HG02981 (cell line): Measurements from ENCODE around the gene LIN28B.
"Not testable (repeated sequence)": the region's sequence is repeated elsewhere in the genome, so short reads cannot be mapped to it uniquely, and the experiment has no call there.

Source experiments
- ATAC-seq: cut with Tn5 transposase; IDR thresholded peaks from one replicate; pipeline ENCODE4 v1.9.1; 2021; ENCODE audit warnings: mild to moderate bottlenecking, moderate library complexity; ENCODE audit not compliant: unreplicated experiment

LIN28B gene

DNA sequence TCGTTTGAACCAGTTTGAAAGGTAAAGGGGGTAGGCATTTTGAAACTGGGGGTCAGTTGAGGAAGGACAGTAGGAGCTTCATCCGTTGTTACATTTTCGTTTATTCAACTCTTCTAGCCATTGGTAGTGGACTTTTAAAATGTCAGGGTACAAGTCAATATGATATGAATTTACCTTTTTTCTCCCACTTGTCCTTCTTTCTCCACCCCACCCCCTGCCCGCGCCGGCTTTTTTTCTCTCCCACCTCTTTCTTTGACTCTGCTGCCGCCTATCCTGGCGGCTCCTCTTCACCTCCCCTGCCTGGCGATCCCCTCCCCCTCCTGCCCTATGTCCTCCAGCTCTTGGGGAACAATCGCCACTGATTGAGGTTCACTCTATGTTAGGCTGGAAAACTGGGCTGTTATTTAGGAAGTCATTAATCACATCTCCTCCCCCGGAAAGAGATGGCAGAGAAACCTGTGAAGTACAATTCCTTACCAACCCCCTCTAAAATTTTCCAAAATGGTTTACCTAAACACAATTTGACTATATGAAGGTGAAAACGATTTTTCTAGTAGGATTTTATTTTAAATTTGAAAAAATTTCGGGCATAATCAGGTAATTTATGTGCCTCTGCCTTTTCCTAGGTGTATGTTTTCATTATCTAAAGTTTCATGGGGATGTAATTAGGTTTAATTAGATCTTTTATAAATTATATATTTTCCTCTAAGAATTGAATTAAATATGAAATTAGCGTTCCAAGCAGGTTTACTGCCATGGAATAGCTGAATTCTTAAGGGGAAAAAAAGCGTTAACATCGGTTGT is 778 bp upstream of the LIN28B start:
- no peak for ATAC-seq

DNA sequence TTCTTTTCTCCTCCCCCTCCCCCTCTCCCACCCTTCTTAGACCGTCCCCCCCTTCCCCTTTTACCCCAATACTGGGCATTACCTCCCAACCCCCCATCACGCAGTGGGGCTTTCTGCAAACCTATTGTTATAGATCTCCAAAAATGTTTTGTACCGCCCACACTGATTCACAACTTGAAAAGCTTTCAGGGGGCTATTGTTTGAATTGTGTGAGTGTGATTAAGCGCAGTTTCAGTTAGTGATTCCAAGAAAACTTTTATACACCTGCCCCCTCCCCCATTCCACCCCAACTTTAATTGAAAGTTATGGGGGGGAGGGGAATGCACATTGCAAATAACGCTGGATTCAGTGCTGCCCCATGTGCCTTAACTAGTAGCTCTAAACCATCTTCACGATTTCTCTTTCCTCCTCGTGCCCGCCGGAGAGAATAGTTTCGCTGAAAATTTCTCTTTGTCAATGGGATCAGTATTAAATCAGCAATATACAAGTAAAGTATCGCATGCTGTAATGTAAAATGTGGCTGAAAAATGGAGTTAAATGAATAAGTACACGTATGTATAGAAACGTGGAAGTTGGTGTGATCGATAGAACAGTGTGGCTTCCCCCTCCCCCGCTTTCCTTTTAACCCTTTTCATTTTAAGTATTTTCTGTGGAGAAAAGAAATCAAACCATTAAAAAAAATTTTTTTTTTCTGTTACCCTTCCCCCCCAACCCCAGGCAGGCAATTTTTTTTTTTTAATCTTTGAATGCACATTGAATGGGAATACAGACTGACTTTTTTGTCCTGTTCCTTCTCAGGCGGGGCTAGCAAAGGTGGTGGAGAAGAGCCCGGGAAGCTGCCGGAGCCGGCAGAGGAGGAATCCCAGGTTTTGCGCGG is 632 bp downstream of the LIN28B start:
- no peak for ATAC-seq

GRCh38 chr6:104958178-104959025 is 1.5 kb downstream of the LIN28B start:
- ATAC-seq = no peak

- no peak for ATAC-seq
Measured at GRCh38 chr6:104959026-104959858, 2.3 kb downstream of the LIN28B start.

DNA sequence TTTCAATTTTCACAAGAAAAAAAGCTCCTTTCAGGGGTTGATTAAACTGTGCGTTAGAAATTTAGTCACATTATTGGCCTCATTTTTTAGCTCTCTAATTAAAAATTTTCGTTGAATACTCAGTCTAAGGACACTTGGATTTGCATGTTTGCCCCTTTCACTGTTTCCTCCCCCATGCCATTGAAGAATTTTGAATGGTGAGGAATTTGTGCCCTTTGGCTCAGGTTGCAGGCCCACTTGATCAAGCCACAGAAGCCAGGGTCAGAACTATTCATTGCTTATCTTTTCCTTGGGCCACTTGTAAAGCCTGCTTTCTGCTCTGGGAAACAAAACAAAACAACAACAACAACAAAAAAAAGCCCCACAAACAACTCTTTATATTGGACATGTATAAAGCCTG is 12.2 kb downstream of the LIN28B start:
- ATAC-seq = no peak

DNA sequence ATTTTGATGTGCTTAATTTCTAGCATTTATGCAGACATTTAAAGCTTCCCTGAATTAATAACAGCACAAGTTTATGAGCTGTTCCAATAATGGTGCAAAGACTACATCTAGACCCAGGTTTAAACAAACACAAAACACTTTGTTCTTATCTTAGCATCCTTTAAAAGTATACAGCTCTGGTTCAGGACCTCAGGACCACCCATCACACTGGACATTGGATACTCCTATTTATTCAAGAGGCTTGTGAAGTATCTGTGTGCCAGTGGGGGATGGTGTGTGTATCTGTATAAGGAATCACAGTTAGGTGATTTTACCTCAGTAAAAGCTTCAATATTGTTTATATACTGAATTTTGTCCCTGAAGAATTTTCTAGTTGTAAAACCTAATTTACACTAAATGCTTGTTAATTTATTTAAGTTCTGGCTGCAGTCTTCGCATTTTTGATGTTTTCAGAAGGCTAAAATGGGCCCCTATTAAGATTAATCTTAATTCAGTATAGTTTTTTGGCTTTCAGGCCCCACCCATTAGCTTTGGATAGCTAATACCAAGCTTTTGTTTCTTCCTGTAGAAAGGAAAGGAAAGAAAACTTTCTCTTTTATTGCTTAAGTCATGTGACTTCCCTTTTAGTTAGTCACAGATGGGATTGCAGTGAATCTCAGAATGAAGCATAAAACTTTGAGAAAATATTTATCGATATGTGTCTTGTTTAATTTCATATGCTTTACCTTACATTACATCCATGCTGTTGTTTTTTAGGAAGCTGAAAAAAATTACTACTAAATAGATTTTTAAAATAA is 13.1 kb downstream of the LIN28B start:
- no peak for ATAC-seq

DNA sequence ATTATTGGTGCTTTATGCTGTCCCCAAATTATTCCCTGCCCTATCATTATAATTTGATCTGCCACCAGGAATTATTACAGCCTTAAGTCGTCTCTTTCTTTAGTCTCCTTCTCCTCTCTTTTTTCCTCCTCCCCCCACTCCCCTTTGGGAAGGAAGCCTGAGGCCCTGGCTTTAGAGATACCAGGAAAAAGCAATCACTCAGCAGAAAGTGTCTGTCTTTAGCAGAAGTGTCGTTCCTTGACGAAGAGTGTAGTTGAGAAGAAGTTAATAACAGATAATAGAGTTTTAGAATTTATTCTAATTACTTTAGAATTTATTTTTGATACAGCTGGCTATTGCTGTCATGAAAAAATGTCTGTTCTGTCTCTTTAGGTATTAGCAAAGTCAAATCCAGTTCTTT is 16.5 kb downstream of the LIN28B start:
- ATAC-seq = no peak

DNA sequence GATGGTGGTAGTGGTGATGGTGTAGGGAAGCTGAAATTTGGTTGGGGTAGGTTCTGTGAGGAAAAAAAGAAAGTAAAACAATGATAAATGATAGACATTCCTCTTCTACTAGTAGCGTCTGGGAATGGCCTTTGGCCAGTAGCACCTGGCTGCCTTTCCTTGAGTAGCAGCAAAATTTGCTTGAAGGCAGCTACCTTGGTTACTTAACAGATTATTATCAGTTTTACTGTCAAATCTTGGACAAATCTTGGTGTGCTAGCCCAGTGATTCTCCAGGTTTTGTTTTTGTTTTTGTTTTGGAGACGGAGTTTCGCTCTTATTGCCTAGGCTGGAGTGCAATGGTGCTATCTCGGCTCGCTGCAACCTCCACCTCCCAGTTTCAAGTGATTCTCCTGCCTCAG is 26.4 kb downstream of the LIN28B start:
- no peak for ATAC-seq

DNA sequence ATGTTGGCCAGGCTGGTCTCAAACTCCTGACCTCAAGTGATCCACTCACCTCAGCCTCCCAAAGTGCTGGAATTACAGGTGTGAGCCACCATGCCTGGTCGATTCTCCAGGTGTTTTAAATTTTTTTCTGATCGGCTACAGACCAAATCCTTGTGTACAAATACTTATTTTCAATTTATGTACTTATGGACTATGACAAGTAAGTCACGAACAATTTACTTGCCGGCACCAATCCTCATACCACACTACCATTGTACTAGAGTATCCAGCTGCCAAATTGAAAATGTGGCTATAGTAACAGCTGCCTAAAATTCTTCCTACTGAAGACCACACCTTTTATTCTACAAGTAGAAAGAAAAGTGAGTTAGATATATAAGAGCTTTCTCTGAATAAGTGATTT is 26.9 kb downstream of the LIN28B start:
- ATAC-seq = no peak

GRCh38 chr6:104984831-104985230 is 27.9 kb downstream of the LIN28B start:
- no peak for ATAC-seq

- ATAC-seq = not testable (repeated sequence)
Measured at GRCh38 chr6:104985875-104986274, 29.0 kb downstream of the LIN28B start.

DNA sequence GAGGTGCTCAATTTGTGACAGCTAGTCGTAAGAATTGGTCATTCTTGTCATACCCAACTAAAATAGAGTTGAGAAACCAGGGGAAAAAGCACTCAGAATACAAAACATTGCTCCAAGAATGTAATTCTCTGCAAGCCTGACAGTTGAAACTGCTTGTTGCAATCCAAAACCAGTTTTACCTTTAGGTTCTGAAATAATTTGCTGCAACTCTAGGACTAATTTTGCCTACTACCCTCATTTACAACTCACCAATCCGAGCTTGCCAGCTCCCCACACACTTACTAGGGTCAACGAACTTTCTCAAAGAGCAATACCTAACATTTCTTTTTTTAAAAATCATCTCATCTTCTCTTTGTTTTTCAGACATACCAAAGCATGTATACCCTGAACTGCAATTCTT is 29.7 kb downstream of the LIN28B start:
- no peak for ATAC-seq

- ATAC-seq = no peak
Measured at GRCh38 chr6:104987218-104987617, 30.3 kb downstream of the LIN28B start.

GRCh38 chr6:104990085-104990484 is 33.2 kb downstream of the LIN28B start:
- no peak for ATAC-seq

GRCh38 chr6:104991062-104991461 is 34.2 kb downstream of the LIN28B start:
- ATAC-seq = not testable (repeated sequence)

- not testable (repeated sequence) for ATAC-seq
Measured at GRCh38 chr6:104993576-104993975, 36.7 kb downstream of the LIN28B start.

DNA sequence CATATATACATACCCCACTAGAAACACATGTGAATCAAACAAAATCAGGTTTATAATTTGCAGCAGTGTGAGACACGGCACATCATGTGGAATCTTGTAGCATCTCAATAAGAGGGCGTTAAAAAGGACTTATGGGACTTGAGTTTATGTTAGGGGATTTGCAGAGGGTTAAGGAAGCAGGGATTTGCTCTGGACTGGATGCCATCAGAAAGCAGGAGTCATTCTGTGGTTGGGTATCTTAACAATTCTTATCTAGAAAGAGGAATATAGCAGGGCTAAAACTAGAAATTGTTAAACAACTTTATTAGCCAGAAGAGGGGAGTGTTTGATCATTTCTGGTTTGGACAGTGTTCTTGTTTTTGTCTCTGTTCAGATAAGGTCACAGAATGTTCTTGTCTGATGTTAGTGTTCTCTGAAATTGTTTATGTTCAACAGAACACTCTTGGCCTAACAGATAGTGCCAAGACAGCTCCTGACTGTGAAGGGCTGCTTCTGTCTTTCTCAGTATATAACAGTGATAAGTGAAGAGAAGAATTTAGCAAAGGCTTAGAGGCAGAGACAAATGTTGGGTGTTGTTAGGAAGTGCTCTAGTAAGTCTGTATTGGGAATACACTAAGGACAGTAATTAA is 39.2 kb downstream of the LIN28B start:
- ATAC-seq = no peak

- ATAC-seq = no peak
Measured at GRCh38 chr6:105001063-105001462, 44.2 kb downstream of the LIN28B start.

DNA sequence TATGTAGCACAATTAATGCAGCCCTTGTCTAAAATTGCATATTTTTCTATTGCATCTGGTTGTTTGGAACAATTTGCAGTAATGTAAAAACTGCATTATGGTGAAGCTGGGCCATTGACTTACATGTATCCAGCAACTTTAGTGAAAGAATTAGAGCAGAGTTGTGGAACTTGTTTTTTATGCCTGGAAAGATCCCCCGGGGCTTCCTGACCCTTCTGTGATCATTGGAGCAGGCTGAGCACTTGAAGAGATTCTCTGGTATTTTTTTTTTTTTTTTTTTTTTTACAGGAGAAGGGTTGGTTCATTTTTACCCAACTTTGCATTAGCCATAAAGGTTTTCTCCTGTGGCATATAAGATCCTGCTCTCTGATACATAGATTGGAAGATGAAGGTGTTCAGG is 45.0 kb downstream of the LIN28B start:
- ATAC-seq = no peak
